Lower lobe of right lung (tissue), 2 donors: ENCODE data around the gene GATAD2B. TPM values are rescaled to one million over a fixed set of nuclear protein-coding genes. Genes with fewer than 3 reads are reported as not detected.

Source experiments
- ATAC-seq, 2 donors: fragments of 200-7000 bp; cut with Tn5 transposase; one replicate each; pipeline ENCODE4 v1.9.1; 2020 to 2022; ENCODE audit warnings: mild to moderate bottlenecking in 2 of 2, moderate library complexity in 2 of 2
- DNase-seq: peaks from one replicate; pipeline ENCODE4 v3.0.0-alpha.2; 2020
- H3K27ac ChIP-seq: fragments of 200-600 bp; one replicate; pipeline ENCODE4 v1.8.0; 2022
- H3K27me3 ChIP-seq: fragments of 200-600 bp; one replicate; pipeline ENCODE4 v1.8.0; 2022; ENCODE audit warnings: low read depth
- H3K36me3 ChIP-seq: fragments of 200-600 bp; one replicate; pipeline ENCODE4 v1.8.0; 2022; ENCODE audit warnings: mild to moderate bottlenecking
- H3K4me1 ChIP-seq: fragments of 200-600 bp; one replicate; pipeline ENCODE4 v1.8.0; 2022
- H3K4me3 ChIP-seq: fragments of 200-600 bp; one replicate; pipeline ENCODE4 v1.8.0; 2022; ENCODE audit warnings: mild to moderate bottlenecking
- H3K9me3 ChIP-seq: fragments of 200-600 bp; one replicate; pipeline ENCODE4 v1.8.0; 2022
- intact Hi-C: fragments of 100-400 bp; cut with DNase I; formaldehyde crosslinking; loops from one replicate; pipeline ENCODE4 v1.11.0; 2022
- total RNA-seq: library from RNA; stranded (reverse); fragmentation: NEBNext Ultra II Directional; extraction: Animal tissue kit (Norgen Biotek cat#: 25700); gene quantifications from one replicate; pipeline ENCODE4 v1.2.1, GENCODE V29; 2021
- TF ChIP-seq, protein P1 (sequence below): fragments of 200-600 bp; IDR thresholded peaks from one replicate; pipeline ENCODE4 v1.8.0; 2022; ENCODE audit warnings: antibody characterized with exemption, mild to moderate bottlenecking
- donor health status: DM: no; HTN: yes; CAD: no; lungs with severe emphysema.

The GATAD2B gene
- total RNA-seq, 1 donor from 2014 or later = 50.2 TPM

DNA sequence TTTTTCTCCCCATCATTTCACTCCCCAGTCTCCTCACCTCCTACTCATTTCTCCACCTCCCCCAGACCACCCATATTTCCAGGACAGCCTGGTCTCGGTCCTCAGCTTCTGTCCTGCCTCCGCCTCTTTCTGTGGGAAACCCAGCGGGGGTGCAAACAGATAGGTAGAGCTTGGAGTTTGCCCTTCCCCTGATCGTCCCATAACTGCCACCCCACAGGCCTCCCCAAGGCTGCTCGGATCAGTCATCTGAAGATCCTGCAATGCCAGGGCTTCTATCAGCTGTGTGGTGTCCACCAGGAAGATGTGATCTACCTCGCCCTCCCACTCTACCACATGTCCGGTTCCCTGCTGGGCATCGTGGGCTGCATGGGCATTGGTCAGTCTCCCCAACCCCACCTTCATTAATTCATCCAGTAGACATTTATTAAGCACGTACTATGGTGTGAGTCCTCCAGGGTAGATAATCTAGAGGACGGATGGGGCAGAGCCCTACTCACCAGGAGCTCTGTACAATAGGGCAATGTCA is 145.9 kb downstream of the GATAD2B start:
- H3K27ac ChIP-seq = peak overlapping the region; percentile 89
- H3K36me3 ChIP-seq = peaks cover 23% of the 10 kb centered on the region
- no peaks in the 10 kb centered on the region for H3K27me3 ChIP-seq
- DNase-seq (no peak), ATAC-seq (no peak)
- H3K9me3 ChIP-seq = no peaks in the 10 kb centered on the region
- H3K4me3 ChIP-seq = peak overlapping the region; percentile 88
- TF ChIP-seq, protein P1, sequence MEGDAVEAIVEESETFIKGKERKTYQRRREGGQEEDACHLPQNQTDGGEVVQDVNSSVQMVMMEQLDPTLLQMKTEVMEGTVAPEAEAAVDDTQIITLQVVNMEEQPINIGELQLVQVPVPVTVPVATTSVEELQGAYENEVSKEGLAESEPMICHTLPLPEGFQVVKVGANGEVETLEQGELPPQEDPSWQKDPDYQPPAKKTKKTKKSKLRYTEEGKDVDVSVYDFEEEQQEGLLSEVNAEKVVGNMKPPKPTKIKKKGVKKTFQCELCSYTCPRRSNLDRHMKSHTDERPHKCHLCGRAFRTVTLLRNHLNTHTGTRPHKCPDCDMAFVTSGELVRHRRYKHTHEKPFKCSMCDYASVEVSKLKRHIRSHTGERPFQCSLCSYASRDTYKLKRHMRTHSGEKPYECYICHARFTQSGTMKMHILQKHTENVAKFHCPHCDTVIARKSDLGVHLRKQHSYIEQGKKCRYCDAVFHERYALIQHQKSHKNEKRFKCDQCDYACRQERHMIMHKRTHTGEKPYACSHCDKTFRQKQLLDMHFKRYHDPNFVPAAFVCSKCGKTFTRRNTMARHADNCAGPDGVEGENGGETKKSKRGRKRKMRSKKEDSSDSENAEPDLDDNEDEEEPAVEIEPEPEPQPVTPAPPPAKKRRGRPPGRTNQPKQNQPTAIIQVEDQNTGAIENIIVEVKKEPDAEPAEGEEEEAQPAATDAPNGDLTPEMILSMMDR = no peak
- intact Hi-C loops = no loop called here
- peaks cover 74% of the 10 kb centered on the region for H3K4me1 ChIP-seq

DNA sequence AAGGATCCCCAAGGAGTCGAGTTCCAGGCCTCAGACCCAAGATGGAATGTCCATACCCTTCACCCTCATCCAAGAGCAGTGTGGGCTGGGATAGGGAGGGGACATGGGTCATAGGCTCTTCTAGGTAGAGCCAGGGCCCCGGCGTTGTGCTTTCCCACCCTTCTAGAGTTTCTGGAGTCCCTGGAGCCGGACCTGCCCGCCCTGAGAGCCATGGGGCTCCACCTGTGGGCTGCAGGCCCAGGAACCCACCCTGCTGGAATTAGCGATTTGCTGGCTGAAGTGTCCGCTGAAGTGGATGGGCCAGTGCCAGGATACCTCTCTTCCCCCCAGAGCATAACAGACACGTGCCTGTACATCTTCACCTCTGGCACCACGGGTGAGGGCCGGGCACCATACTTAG is 146.4 kb downstream of the GATAD2B start:
- Histone ChIP-seq H3K27me3 (no peaks in the 10 kb centered on the region), H3K9me3 (no peaks in the 10 kb centered on the region), H3K4me1 (peaks cover 78% of the 10 kb centered on the region), H3K4me3 (peak overlapping the region; percentile 88), H3K36me3 (peaks cover 29% of the 10 kb centered on the region), H3K27ac (peak overlapping the region; percentile 89)
- TF ChIP-seq, protein P1 = no peak
- DNase-seq (peak; percentile 50), ATAC-seq (peak in 1 of 2 donors; percentile 1)
- intact Hi-C loops = no loop called here

DNA sequence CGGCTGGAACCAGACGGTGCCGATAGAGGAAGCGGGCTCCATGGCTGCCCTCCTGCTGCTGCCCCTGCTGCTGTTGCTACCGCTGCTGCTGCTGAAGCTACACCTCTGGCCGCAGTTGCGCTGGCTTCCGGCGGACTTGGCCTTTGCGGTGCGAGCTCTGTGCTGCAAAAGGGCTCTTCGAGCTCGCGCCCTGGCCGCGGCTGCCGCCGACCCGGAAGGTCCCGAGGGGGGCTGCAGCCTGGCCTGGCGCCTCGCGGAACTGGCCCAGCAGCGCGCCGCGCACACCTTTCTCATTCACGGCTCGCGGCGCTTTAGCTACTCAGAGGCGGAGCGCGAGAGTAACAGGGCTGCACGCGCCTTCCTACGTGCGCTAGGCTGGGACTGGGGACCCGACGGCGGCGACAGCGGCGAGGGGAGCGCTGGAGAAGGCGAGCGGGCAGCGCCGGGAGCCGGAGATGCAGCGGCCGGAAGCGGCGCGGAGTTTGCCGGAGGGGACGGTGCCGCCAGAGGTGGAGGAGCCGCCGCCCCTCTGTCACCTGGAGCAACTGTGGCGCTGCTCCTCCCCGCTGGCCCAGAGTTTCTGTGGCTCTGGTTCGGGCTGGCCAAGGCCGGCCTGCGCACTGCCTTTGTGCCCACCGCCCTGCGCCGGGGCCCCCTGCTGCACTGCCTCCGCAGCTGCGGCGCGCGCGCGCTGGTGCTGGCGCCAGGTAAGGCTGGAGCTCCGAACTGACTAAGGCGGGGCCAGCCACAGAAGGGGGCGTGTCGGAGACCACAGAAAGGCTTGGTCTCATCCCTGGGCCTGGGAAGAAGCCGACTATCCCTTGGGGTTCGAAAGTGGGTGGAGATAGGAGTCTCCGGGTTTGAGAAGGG is 147.1 kb downstream of the GATAD2B start:
- peaks cover 84% of the 10 kb centered on the region for H3K4me1 ChIP-seq
- H3K4me3 ChIP-seq = peak overlapping the region; percentile 88
- TF ChIP-seq, protein P1 = no peak
- no peaks in the 10 kb centered on the region for H3K27me3 ChIP-seq
- ATAC-seq = peak; percentile 73 to 82
- peak; percentile 89 for DNase-seq
- H3K27ac ChIP-seq = peak overlapping the region; percentile 89
- H3K9me3 ChIP-seq = no peaks in the 10 kb centered on the region
- intact Hi-C loops = no loop called here
- peaks cover 35% of the 10 kb centered on the region for H3K36me3 ChIP-seq

DNA sequence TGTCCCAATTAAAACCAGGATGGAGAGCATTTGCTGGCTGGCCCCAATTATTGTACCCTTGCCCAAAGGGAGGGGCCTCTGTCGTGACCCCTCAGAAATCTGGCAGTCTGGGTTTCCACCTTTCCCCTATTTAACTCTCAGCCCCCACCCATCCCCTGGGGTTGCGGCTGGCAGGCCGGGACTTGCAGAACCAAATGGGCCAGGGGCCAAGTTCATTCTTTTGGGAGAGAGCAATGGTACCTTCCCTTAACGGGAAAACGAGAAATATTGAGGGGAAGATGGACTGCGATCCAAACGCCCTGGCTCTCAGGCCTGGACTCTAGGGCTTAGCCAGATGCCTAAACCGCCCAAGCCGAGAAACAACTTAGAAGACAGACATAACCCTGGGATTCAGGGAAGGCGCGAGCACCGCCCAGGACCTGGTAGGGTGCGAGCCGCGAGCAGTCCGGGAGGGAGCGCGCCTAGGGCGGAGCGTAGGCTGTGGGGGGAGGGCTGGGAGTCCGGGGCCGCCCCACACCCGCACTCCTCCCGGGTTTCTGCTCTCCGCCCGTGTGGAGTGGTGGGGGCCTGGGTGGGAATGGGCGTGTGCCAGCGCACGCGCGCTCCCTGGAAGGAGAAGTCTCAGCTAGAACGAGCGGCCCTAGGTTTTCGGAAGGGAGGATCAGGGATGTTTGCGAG is 147.9 kb downstream of the GATAD2B start, which contains the start of gene SLC27A3:
SLC27A3 (plus strand) TSS at position 628 of the 678 bp plus-strand sequence. CDS start 91 bp downstream, outside the sequence.
- H3K4me1 ChIP-seq = peaks cover 83% of the 10 kb centered on the region
- TF ChIP-seq, protein P1 = no peak
- DNase-seq = no peak
- H3K27ac ChIP-seq = peak within 1 kb of the TSS; percentile 89
- no peaks in the 10 kb centered on the region for H3K9me3 ChIP-seq
- ATAC-seq = peak; percentile 83 to 87
- H3K27me3 ChIP-seq = no peaks in the 10 kb centered on the region
- intact Hi-C loops = no loop called here
- peak within 1 kb of the TSS; percentile 88 for H3K4me3 ChIP-seq
- H3K36me3 ChIP-seq = peaks cover 42% of the 10 kb centered on the region

DNA sequence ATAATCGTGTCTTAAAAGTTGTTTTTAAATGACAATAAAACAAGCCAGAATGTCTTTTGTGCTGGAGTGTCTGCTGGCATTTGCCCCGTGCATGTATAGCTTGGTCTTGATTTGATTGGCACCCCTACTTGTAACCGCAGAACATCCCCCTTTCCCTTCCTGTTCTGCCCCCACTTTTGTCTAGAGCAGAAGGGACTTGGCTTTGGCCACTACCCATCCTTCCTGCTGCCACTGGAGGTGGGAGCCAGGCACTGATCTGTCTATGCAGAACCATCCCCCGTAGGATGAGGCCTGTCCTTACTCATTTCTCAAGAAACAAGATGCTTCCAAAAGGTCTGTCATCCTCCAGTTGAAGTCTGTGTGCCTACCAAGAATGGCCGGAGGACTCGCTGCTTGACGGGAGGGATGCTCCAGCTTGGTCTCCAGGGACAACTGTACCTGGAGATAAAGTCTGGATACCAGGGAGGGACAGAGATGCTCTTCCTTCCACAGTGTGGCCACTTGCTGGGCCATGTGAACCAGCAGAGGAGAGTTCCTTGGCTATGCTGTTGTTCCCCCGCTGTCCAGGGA is 148.7 kb downstream of the GATAD2B start:
- Histone ChIP-seq H3K9me3 (no peaks in the 10 kb centered on the region), H3K36me3 (peaks cover 48% of the 10 kb centered on the region), H3K4me1 (peaks cover 85% of the 10 kb centered on the region), H3K27me3 (no peaks in the 10 kb centered on the region), H3K4me3 (no peak overlapping the region), H3K27ac (peak overlapping the region; percentile 89)
- DNase-seq (no peak), ATAC-seq (no peak)
- TF ChIP-seq, protein P1 = no peak
- intact Hi-C loops = no loop called here
